Measurements from ENCODE around the gene CDNF.
"Not testable (repeated sequence)": the region's sequence is repeated elsewhere in the genome, so short reads cannot be mapped to it uniquely, and the experiment has no call there.

The CDNF gene

GRCh38 chr10:14837757-14838581 is at the start of gene CDNF, which contains the start of the genes HSPA14 and MSANTD7:
Gene CDNF, minus strand, starts transcription at chr10:14838037. Its CDS starts 91 bp downstream, at chr10:14837946.
Gene HSPA14, plus strand, starts transcription at chr10:14838306. Its CDS starts 97 bp downstream, at chr10:14838403.
Gene MSANTD7, plus strand, starts transcription at chr10:14838306. Its CDS starts 3,979 bp downstream, at chr10:14842285.
- DNase-seq = peak; percentile 100

GRCh38 chr10:14884082-14884481 is 46.2 kb upstream of the CDNF start:
- DNase-seq = peak; percentile 31

- peak; percentile 39 for DNase-seq
Observed at GRCh38 chr10:14880229-14880628, 42.4 kb upstream of the CDNF start.

GRCh38 chr10:14879928-14880193 is 42.0 kb upstream of the CDNF start:
- DNase-seq = peak; percentile 34

- peak; percentile 48 for DNase-seq
Observed at GRCh38 chr10:14879124-14879927, 41.5 kb upstream of the CDNF start.

GRCh38 chr10:14878266-14879123 is 40.7 kb upstream of the CDNF start, which contains the start of gene SUV39H2:
Gene SUV39H2, plus strand, starts transcription at chr10:14878866. Its CDS starts 23 bp downstream, at chr10:14878889.
- peak; percentile 97 for DNase-seq

GRCh38 chr10:14876764-14877163 is 38.9 kb upstream of the CDNF start:
- DNase-seq = no peak

- DNase-seq = no peak
Observed at GRCh38 chr10:14875941-14876340, 38.1 kb upstream of the CDNF start.

GRCh38 chr10:14873090-14873760 is 35.4 kb upstream of the CDNF start:
- peak; percentile 63 for DNase-seq

- DNase-seq = not testable (repeated sequence)
Observed at GRCh38 chr10:14864871-14865270, 27.0 kb upstream of the CDNF start.

- not testable (repeated sequence) for DNase-seq
Observed at GRCh38 chr10:14864466-14864865, 26.6 kb upstream of the CDNF start.

GRCh38 chr10:14860791-14861190 is 23.0 kb upstream of the CDNF start:
- no peak for DNase-seq

GRCh38 chr10:14859775-14860174 is 21.9 kb upstream of the CDNF start:
- DNase-seq = no peak

GRCh38 chr10:14859043-14859442 is 21.2 kb upstream of the CDNF start:
- DNase-seq = no peak

- no peak for DNase-seq
Observed at GRCh38 chr10:14858338-14858960, 20.6 kb upstream of the CDNF start.

GRCh38 chr10:14855453-14855852 is 17.6 kb upstream of the CDNF start:
- no peak for DNase-seq

GRCh38 chr10:14852236-14852635 is 14.4 kb upstream of the CDNF start:
- DNase-seq = no peak

GRCh38 chr10:14844948-14845347 is 7.1 kb upstream of the CDNF start:
- DNase-seq = no peak

- no peak for DNase-seq
Observed at GRCh38 chr10:14843327-14843988, 5.6 kb upstream of the CDNF start.

GRCh38 chr10:14840178-14840577 is 2.3 kb upstream of the CDNF start:
- no peak for DNase-seq

- peak; percentile 26 for DNase-seq
Observed at GRCh38 chr10:14839305-14839695, 1.5 kb upstream of the CDNF start.

Measured in hematopoietic multipotent progenitor cell treated with erythropoietin and hydrocortisone succinate and interleukin-3 and kit ligand, for 6 days (in vitro differentiated cells).